Fibroblast of villous mesenchyme (primary cell): ENCODE results near the gene PAX3. TPM values are rescaled to one million over a fixed set of nuclear protein-coding genes. Genes with fewer than 3 reads are reported as not detected.

Experiments
- DNase-seq: peaks from one replicate; pipeline ENCODE4 v3.0.0-alpha.2; 2010; ENCODE audit warnings: low read depth
- H3K4me3 ChIP-seq: 2 replicates; pipeline ENCODE4 v1.5.1; 2011; ENCODE audit warnings: low read depth, mild to moderate bottlenecking, low read length
- CTCF ChIP-seq: IDR thresholded peaks from 2 replicates; pipeline ENCODE4 v1.5.1; 2012; ENCODE audit warnings: low read depth, mild to moderate bottlenecking, low read length; ENCODE audit not compliant: insufficient read depth
- total RNA-seq: library from RNA; depleted of rRNA; stranded (reverse); fragments of >200 nt; gene quantifications from 2 replicates; pipeline ENCODE4 v1.2.3, GENCODE V29; 2012

Gene PAX3
- total RNA-seq, 1 donor = not detected

DNA sequence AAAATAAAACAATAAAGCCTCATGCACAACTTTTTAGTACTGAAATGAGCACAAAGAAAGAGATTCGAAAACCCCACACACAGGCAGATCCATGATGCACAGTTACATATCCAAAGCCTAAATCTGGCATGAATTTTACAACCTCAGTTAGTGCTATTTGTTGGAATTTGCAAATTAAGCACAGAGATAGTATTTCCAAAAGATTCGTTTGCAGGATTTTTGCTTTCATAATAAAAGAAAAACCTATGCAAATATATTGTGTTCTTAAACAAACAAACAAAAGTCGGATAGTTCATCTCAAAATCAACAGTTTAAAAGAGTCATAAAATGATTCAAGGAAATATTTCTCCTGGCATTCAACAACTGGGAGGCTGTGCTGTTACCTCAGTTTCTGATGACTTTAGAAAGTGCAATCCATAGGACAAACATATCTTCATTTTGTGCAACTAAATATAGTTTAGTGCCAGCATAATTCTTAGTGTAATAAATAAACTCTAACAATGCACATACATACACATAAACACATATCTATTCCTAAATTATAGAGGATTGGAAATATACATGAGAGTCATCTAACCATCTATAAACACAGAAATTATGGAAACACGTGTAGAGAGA lies 10.8 kb downstream of the PAX3 start:
- H3K4me3 ChIP-seq = no peak overlapping the region
- no peak for TF ChIP-seq CTCF

GRCh38 chr2:222284466-222284865 lies 14.3 kb downstream of the PAX3 start:
- no peak overlapping the region for H3K4me3 ChIP-seq
- no peak for DNase-seq
- no peak for TF ChIP-seq CTCF

More for the DNA sequence above, 10.8 kb downstream of the PAX3 start:
- DNase-seq = no peak

DNA sequence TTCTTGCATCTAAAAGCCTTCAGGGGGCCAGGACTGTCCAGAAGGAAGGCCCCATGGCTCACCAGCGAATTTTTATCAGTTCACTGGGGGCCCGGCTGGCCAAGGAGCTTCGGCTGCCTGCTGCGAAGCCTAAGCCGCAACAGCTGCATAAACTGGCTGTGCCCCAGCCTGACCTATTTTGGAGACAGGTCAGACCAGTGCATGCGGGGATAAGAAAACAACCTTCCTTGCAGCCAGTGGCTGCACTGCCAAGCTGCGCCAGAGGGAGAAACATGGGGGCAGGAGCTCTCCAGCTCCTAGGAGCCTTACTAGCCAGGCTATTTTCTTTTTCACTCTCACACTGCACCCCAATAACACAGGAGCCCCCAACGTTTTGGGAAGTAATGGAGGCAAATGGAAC lies 15.2 kb downstream of the PAX3 start:
- no peak overlapping the region for H3K4me3 ChIP-seq
- TF ChIP-seq CTCF = no peak
- DNase-seq = no peak

GRCh38 chr2:222281506-222281905 lies 17.3 kb downstream of the PAX3 start:
- no peak for DNase-seq
- H3K4me3 ChIP-seq = no peak overlapping the region
- no peak for TF ChIP-seq CTCF

DNA sequence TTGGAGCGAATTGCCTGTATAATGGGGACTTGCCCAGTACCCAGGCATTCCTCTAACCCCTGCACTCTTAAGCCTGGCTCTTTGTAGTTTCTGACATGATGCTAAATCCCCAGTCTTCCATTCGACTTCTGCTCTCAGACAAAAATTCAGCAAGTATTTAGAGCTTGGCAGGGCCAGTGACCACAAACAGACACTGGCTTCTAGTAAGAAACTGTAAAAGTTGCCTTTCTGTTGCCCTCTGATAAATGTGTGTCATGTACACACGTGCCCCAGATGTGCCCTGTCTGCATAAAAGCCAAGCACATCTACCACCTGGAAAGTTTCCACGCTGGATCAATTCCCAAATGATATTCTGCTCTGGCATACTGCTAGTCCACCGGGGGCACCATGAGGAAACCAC lies 18.0 kb downstream of the PAX3 start:
- no peak for DNase-seq
- no peak overlapping the region for H3K4me3 ChIP-seq
- TF ChIP-seq CTCF = no peak

GRCh38 chr2:222272446-222273015 lies 26.3 kb downstream of the PAX3 start:
- no peak overlapping the region for H3K4me3 ChIP-seq
- no peak for TF ChIP-seq CTCF
- DNase-seq = no peak

DNA sequence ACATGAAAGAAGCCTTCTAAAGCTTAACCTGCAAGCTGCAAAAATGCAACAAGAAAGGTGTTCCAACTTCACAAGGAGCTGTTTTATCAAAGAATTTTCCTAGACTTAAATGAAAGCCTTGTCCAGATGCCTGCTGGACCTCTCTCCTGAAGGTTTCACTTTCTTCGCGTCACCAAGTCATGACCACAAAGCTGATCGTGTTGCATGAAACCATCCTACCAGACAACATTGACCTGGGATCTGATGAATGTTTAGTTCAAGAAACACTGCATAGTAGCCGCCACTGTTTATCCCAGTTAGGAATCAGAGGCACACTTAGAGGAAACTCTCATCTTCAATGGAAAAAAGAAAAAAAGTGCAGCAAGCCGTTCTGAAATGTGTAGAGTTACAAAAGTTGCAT lies 26.9 kb downstream of the PAX3 start:
- TF ChIP-seq CTCF = no peak
- no peak overlapping the region for H3K4me3 ChIP-seq
- no peak for DNase-seq
